ENCODE measurements around the gene MAPKAPK3.

Gene MAPKAPK3

DNA sequence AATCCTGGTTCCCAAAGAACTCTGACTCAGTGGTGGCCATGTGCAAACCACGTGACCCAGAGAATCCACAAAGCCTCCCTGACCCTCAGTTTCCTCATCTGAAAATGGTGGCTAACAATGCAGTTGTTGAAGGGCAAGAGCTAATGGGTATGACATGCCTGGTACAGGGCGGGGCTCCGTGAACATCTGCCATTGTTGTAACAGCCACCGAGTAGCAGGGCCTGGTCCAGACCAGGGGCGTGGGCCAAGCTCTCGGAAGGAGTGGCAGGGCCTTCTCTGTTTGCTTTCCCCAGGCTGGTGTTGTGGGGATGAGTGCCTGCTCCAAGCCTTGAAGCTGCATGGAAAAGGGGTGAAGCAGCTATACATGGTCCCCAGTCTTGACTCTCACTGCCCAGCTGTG, 13.4 kb downstream of the MAPKAPK3 start:
- no peak overlapping the region for H3K4me3 ChIP-seq (ENCODE audit: low read length)
- DNase-seq (ENCODE audit: low read depth) = no peak
- TF ChIP-seq, protein P1, sequence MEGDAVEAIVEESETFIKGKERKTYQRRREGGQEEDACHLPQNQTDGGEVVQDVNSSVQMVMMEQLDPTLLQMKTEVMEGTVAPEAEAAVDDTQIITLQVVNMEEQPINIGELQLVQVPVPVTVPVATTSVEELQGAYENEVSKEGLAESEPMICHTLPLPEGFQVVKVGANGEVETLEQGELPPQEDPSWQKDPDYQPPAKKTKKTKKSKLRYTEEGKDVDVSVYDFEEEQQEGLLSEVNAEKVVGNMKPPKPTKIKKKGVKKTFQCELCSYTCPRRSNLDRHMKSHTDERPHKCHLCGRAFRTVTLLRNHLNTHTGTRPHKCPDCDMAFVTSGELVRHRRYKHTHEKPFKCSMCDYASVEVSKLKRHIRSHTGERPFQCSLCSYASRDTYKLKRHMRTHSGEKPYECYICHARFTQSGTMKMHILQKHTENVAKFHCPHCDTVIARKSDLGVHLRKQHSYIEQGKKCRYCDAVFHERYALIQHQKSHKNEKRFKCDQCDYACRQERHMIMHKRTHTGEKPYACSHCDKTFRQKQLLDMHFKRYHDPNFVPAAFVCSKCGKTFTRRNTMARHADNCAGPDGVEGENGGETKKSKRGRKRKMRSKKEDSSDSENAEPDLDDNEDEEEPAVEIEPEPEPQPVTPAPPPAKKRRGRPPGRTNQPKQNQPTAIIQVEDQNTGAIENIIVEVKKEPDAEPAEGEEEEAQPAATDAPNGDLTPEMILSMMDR (conservative IDR thresholded peaks at IDR 0.05; ENCODE audit: low read length) = no peak

DNA sequence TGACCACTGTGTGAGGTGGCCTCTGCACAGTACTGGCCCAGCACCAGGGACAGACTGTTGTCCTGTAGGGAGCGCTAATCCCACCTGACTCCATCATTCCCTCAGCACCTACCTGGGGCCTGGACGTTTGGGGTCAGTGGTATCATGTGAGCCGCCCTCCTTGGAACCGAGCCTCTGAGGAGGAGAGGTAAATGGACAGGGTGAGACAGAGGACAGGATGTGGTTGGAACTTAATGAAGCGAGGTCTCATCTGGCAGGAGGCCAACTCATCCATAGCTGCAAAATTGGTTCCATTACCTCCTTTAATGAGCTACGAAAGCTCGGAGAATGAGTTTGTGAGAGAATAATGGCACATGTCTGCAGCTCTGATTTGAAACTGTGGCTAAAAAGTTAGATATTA, 13.9 kb downstream of the MAPKAPK3 start:
- TF ChIP-seq, protein P1 (conservative IDR thresholded peaks at IDR 0.05; ENCODE audit: low read length) = no peak
- no peak overlapping the region for H3K4me3 ChIP-seq (ENCODE audit: low read length)
- DNase-seq (ENCODE audit: low read depth) = no peak

DNA sequence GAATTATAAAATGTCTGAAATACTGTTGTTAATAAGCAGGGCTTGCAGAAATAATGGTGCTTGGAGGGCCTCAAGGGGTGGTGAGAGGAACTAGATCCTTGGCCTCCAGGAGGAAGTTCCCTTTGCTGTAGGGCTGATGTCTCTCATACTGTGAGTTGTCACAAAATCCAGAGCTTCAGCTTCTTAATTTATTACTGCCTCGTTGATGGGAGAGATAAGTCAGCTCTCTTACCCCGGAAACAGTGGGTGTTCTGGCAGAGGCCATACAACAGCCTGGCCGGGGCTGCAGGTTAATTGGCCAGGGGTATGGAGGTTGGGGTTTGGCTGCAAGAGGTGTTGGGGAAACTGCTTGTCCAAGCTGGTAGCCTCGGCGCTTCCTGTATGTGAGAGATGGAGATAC, 15.5 kb downstream of the MAPKAPK3 start:
- TF ChIP-seq, protein P1 (conservative IDR thresholded peaks at IDR 0.05; ENCODE audit: low read length) = no peak
- H3K4me3 ChIP-seq (ENCODE audit: low read length) = no peak overlapping the region
- no peak for DNase-seq (ENCODE audit: low read depth)

DNA sequence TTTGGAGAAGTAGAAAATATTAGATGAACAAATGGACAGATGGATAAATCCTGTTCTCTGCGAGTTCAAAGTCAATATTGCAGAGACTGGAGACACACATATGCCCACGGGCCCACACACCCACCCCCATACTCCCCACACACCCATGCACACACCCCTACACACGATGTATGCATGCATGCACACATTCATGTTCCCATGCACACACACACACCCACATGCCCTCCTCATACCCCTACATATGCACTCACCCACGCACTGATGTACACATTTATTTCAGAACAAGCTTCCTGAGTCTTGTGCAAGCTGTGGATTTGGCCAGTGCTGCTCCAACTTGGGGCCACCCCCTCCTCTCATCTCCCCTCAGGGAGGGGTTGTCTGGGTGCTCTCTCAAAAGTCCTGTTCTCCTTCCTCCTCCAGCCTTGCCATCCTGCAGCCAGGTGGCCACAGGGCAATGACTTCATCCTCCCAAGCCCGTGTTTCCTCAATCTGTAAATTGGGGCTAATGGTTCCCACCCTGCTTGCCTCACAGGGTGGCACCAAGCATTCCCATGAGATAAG, 16.4 kb downstream of the MAPKAPK3 start:
- no peak for DNase-seq (ENCODE audit: low read depth)
- no peak overlapping the region for H3K4me3 ChIP-seq (ENCODE audit: low read length)
- TF ChIP-seq, protein P1 (conservative IDR thresholded peaks at IDR 0.05; ENCODE audit: low read length) = no peak

DNA sequence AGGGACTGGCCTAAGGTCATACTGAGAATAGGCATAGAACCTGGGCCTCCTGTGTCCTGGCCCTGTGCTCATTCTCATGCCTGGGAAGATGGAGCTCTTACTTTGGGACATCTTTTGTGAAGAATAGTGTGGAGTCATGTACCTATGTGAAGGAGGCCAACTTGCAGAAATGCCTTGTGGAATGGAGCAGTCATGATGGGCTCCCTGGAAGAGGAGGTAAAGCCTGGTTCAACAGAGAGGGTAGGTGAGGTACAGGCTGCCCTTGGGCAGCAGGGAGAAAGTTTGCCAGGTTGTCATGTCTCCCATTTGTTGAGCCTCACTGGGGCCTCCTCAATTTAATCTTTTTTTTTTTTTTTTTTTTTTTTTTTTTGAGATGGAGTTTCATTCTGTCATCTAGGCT, 18.1 kb downstream of the MAPKAPK3 start:
- no peak for DNase-seq (ENCODE audit: low read depth)
- TF ChIP-seq, protein P1 (conservative IDR thresholded peaks at IDR 0.05; ENCODE audit: low read length) = no peak
- H3K4me3 ChIP-seq (ENCODE audit: low read length) = no peak overlapping the region

DNA sequence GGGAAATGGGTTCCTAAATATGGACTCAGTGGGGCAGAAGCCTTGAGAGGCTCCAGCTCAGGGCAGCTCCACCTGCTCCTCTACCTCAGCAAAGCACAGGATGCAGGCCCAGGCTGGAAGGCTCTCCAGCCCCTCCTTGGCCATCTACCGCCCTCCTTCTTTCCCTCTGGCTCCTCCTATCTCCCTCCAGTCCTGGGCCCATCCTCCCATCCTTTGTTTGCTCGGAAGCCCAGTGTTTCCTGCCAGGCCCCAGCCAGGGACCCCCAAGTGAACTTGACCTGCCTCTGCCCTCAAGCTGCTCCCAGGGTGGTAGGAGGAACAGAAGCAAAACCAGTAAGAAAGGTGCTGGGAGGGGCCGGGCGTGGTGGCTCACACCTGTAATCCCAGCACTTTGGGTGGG, 20.1 kb downstream of the MAPKAPK3 start:
- H3K4me3 ChIP-seq (ENCODE audit: low read length) = no peak overlapping the region
- no peak for DNase-seq (ENCODE audit: low read depth)
- TF ChIP-seq, protein P1 (conservative IDR thresholded peaks at IDR 0.05; ENCODE audit: low read length) = no peak

DNA sequence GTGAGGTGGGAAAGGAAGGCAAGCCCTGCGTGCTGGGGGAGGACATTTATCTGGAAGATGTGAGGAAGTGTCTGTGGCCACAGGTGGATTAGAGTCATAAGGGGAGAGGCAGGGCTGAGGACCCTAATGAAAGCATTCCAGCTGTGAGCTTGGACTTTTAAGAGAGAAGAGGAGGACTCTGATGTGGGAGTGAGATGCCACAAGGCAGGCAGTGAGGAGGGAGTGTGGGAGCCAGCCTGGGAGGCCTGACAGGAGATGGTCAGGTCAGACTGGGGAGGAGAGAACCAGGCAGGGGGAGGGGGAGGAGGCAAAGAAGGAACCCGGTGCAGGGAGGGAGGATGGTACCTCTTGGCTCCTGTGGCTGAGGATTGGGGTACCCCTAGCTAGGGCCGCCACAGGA, 21.0 kb downstream of the MAPKAPK3 start:
- H3K4me3 ChIP-seq (ENCODE audit: low read length) = no peak overlapping the region
- no peak for DNase-seq (ENCODE audit: low read depth)
- TF ChIP-seq, protein P1 (conservative IDR thresholded peaks at IDR 0.05; ENCODE audit: low read length) = no peak
